ENCODE results near the gene LAMTOR5.
"Not testable (repeated sequence)": the region's sequence is repeated elsewhere in the genome, so short reads cannot be mapped to it uniquely, and the experiment has no call there.

DNA sequence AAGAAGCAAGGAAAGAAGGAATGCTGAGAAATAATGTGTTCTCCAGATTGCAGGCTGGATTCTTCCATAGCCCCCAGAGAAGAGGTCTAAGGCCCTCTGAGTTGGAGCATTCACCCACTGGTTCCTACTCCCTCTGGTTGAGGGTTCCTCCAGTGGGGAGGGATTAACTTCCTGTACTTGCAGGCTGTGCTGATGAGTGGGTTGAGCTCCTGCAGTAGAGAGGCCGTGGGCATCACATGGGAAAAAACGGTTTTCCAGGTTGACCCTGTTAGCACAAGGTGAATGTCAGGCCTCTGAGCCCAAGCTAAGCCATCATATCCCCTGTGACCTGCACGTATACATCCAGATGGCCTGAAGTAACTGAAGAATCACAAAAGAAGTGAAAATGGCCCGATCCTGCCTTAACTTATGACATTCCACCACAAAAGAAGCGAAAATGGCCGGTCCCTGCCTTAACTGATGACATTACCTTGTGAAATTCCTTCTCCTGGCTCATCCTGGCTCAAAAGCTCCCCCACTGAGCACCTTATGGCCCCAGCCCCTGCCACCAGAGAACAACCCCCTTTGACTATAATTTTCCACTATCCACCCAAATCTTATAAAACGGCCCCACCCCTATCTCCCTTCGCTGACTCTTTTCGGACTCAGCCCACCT lies 30.3 kb upstream of the LAMTOR5 start:
- TF ChIP-seq, protein P1, sequence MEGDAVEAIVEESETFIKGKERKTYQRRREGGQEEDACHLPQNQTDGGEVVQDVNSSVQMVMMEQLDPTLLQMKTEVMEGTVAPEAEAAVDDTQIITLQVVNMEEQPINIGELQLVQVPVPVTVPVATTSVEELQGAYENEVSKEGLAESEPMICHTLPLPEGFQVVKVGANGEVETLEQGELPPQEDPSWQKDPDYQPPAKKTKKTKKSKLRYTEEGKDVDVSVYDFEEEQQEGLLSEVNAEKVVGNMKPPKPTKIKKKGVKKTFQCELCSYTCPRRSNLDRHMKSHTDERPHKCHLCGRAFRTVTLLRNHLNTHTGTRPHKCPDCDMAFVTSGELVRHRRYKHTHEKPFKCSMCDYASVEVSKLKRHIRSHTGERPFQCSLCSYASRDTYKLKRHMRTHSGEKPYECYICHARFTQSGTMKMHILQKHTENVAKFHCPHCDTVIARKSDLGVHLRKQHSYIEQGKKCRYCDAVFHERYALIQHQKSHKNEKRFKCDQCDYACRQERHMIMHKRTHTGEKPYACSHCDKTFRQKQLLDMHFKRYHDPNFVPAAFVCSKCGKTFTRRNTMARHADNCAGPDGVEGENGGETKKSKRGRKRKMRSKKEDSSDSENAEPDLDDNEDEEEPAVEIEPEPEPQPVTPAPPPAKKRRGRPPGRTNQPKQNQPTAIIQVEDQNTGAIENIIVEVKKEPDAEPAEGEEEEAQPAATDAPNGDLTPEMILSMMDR (conservative IDR thresholded peaks at IDR 0.05; ENCODE audit: low read length), result not testable (repeated sequence)
- TF ChIP-seq EZH2phosphoT487 (IDR thresholded peaks at IDR 0.05; ENCODE audit: borderline replicate concordance, low read depth, low read length), result not testable (repeated sequence)
